Spleen (tissue), 7 donors: Measurements from ENCODE around the gene KRTAP24-1.

Experiments
- POLR2A ChIP-seq, 3 donors: fragments of 450-650 bp; IDR thresholded peaks; one replicate each; pipeline ENCODE4 v1.5.1; 2017; ENCODE audit warnings: antibody characterized with exemption in 3 of 3, mild to moderate bottlenecking in 1 of 3
- TF ChIP-seq, protein P1 (sequence below), 11 experiments: fragments of 200-600 bp in 7 of 11; fragments of 450-650 bp in 4 of 11; sonication (generic) in 4 of 11; IDR thresholded peaks in 8 of 11; conservative IDR thresholded peaks in 3 of 11; 1 replicate in 7 of 11; 2 replicates in 4 of 11; pipeline versions ENCODE4 v1.4.0 to v1.8.0; 2016 to 2021; ENCODE audit warnings: antibody characterized with exemption in 11 of 11, inconsistent platforms in 4 of 11, mild to moderate bottlenecking in 1 of 11
- donor health status: DM: no; HTN: no; CAD: no; lungs with moderate emphysema.
- donor health status: DM: no; HTN: no; CAD: no.
- donor health status: DM: no; HTN: no; CAD: no.

DNA sequence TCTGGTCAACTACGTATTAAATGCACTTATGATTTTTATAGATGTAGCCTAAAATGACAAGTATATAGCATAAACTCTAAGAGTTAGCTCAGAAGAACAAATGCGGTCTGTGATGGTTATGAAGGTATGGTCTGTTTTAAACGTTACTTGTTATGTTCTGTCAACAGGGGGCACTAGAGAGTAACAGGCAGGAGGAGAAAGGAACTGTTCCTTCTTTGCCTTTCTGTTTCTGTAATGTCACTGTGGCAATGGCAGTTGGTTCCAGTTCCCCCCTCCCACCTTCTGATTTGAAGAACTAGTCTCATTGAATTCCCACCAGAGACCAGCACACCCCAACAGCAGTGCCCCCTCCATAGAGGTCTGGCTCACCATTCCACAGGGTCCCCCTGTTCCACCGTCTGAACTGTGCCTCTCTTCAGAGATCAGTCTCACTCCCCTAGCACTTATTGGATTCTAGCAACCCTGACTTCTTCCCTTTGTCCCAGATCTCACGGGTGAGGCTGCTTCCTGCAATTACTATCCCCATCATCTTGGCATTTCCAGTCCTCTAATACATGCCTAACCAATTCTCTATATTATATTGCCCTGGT is 14.0 kb downstream of the KRTAP24-1 start:
- TF ChIP-seq, protein P1, sequence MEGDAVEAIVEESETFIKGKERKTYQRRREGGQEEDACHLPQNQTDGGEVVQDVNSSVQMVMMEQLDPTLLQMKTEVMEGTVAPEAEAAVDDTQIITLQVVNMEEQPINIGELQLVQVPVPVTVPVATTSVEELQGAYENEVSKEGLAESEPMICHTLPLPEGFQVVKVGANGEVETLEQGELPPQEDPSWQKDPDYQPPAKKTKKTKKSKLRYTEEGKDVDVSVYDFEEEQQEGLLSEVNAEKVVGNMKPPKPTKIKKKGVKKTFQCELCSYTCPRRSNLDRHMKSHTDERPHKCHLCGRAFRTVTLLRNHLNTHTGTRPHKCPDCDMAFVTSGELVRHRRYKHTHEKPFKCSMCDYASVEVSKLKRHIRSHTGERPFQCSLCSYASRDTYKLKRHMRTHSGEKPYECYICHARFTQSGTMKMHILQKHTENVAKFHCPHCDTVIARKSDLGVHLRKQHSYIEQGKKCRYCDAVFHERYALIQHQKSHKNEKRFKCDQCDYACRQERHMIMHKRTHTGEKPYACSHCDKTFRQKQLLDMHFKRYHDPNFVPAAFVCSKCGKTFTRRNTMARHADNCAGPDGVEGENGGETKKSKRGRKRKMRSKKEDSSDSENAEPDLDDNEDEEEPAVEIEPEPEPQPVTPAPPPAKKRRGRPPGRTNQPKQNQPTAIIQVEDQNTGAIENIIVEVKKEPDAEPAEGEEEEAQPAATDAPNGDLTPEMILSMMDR (IDR thresholded peaks at IDR 0.05 in 8 of 11, conservative IDR thresholded peaks at IDR 0.05 in 3 of 11): no peak
- TF ChIP-seq POLR2A (IDR thresholded peaks at IDR 0.05): no peak
